ENCODE measurements around the gene PRDM7. TPM values are rescaled to one million over a fixed set of nuclear protein-coding genes. Genes with fewer than 3 reads are reported as not detected.

The PRDM7 gene
- total RNA-seq, 1 donor = not detected

DNA sequence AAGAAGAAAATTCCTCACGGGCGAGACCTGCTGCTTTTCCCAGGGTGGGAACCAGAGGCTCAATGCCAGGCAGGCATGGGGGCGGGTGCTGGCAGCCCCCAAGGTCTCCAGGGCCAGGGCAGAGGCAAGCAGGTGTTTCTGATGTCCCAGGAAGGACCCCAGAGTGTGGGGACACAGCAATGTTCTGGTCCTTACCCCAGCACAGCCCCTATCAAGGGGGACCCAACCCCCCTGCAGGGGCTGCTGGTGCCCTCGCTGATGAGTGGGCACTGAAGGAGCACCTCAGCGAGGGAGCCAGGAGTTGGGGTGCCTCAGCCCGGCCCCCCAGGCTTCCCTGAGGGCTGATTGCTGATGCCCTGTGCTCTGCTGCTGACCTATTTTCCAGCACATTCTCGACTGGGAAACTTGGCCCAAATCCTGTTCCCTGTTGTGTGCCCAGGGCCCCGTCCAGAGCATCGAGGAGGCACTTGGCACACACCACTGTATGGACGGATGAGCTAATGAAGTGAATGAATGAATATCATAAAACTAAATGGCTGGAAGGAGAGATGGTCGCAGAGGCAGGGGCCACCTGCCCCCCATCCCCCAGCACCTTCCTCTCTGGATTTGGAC, 60.7 kb downstream of the PRDM7 start:
- TF ChIP-seq, protein P1, sequence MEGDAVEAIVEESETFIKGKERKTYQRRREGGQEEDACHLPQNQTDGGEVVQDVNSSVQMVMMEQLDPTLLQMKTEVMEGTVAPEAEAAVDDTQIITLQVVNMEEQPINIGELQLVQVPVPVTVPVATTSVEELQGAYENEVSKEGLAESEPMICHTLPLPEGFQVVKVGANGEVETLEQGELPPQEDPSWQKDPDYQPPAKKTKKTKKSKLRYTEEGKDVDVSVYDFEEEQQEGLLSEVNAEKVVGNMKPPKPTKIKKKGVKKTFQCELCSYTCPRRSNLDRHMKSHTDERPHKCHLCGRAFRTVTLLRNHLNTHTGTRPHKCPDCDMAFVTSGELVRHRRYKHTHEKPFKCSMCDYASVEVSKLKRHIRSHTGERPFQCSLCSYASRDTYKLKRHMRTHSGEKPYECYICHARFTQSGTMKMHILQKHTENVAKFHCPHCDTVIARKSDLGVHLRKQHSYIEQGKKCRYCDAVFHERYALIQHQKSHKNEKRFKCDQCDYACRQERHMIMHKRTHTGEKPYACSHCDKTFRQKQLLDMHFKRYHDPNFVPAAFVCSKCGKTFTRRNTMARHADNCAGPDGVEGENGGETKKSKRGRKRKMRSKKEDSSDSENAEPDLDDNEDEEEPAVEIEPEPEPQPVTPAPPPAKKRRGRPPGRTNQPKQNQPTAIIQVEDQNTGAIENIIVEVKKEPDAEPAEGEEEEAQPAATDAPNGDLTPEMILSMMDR (IDR thresholded peaks at IDR 0.05; ENCODE audit: extremely low read depth, low read depth, low read length) = no peak
- Histone ChIP-seq H3K36me3 (ENCODE audit: insufficient read depth, low read length) (no peaks in the 10 kb centered on the region), H3K4me3 (ENCODE audit: insufficient read depth, low read length) (no peak overlapping the region), H3K27me3 (ENCODE audit: insufficient read depth, low read length) (peaks cover 4% of the 10 kb centered on the region), H3K27ac (ENCODE audit: low read depth, low read length) (no peak overlapping the region), H3K79me2 (ENCODE audit: insufficient read depth, low read length) (no peaks in the 10 kb centered on the region), H3K9me3 (ENCODE audit: low read depth, low read length) (no peaks in the 10 kb centered on the region), H3K4me2 (ENCODE audit: insufficient read depth, low read length) (no peak overlapping the region), H4K20me1 (ENCODE audit: insufficient read depth, low read length) (no peaks in the 10 kb centered on the region), H2AFZ (ENCODE audit: low read length) (no peak overlapping the region), H3K4me1 (ENCODE audit: insufficient read depth, low read length) (peaks cover 16% of the 10 kb centered on the region)
- peak; percentile 39 for DNase-seq (ENCODE audit: insufficient read length, low spot score, missing footprints)

DNA sequence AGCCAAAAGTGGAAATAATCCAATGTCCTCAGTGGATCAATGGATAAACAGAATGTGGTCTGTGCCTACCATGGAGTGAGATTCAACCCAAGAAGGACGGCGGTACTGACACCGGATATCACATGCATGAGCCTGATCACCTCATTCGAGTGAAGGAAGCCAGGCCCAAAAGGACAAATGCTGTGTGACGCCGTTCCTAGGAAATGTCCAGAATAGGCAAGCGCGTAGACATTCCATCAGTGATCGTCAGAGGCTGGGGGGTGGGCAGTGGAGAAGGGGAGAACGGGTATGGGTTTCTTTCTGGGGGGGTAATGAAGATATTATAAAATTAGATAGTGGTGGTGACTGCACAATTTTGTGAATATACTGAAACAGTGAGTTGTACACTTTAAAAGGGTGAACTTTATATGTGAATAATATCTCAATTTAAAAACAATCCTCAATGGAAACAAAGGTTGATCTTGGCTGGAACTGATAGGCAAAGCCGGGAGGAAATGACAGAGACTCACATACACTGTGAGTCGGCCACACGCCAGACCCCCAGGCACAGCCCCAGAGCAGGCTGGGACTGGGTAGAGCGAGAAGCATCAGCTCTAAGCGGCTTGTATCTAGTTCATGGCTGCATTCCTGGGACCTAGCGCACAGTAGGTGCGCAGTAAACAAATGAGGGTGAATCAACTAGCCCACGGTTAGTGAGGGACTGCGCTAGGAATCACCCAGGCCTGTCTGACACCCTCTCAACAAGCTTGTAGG, 61.4 kb downstream of the PRDM7 start:
- Histone ChIP-seq H3K9me3 (ENCODE audit: low read depth, low read length) (no peaks in the 10 kb centered on the region), H3K27me3 (ENCODE audit: insufficient read depth, low read length) (peaks cover 4% of the 10 kb centered on the region), H3K79me2 (ENCODE audit: insufficient read depth, low read length) (no peaks in the 10 kb centered on the region), H3K4me2 (ENCODE audit: insufficient read depth, low read length) (no peak overlapping the region), H3K4me1 (ENCODE audit: insufficient read depth, low read length) (peaks cover 10% of the 10 kb centered on the region), H3K27ac (ENCODE audit: low read depth, low read length) (no peak overlapping the region), H2AFZ (ENCODE audit: low read length) (no peak overlapping the region), H3K4me3 (ENCODE audit: insufficient read depth, low read length) (no peak overlapping the region), H4K20me1 (ENCODE audit: insufficient read depth, low read length) (no peaks in the 10 kb centered on the region), H3K36me3 (ENCODE audit: insufficient read depth, low read length) (no peaks in the 10 kb centered on the region)
- TF ChIP-seq, protein P1 (IDR thresholded peaks at IDR 0.05; ENCODE audit: extremely low read depth, low read depth, low read length) = no peak
- DNase-seq (ENCODE audit: insufficient read length, low spot score, missing footprints) = peak; percentile 65

DNA sequence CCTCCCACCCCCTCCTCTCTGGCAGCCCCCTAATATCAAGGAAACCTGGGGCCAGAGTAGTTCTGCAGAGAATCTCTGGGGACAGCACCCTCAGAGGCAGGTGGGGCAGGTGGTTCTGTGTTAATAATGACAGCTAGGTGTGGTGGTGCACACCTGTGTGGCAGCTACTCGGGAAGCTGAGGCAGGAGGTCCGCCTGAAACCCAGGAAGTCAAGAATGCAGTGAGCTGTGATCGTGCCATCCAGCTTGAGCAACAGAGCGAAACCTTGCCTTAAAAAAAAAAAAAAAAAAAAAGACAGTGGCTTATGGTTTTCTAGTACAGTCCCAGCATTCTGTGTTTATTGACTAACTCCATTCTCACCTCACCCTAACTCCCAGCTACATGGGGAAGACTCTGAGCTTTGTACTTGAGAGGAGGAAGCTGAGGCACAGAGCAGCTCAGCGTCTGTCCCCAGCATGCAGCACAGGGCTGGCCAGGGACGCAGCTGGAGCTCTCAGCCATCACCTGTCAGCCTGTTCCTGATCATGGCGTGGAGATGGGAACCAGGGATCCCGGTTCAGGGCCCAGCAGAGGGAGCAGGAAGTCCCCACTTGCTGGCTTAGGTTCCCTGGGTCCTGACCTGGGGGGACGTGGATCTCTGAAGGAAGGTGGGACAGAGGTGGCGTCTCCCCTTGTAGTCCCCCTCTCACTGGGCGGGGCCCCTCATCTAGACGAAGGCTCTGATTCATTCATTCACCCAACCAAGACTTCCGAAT, 64.0 kb downstream of the PRDM7 start:
- H3K27ac ChIP-seq (ENCODE audit: low read depth, low read length) = no peak overlapping the region
- H2AFZ ChIP-seq (ENCODE audit: low read length) = no peak overlapping the region
- no peaks in the 10 kb centered on the region for H3K9me3 ChIP-seq (ENCODE audit: low read depth, low read length)
- H3K79me2 ChIP-seq (ENCODE audit: insufficient read depth, low read length) = no peaks in the 10 kb centered on the region
- TF ChIP-seq, protein P1 (IDR thresholded peaks at IDR 0.05; ENCODE audit: extremely low read depth, low read depth, low read length) = no peak
- DNase-seq (ENCODE audit: insufficient read length, low spot score, missing footprints) = peak; percentile 82
- no peak overlapping the region for H3K4me2 ChIP-seq (ENCODE audit: insufficient read depth, low read length)
- H3K4me3 ChIP-seq (ENCODE audit: insufficient read depth, low read length) = no peak overlapping the region
- H3K4me1 ChIP-seq (ENCODE audit: insufficient read depth, low read length) = no peaks in the 10 kb centered on the region
- no peaks in the 10 kb centered on the region for H3K36me3 ChIP-seq (ENCODE audit: insufficient read depth, low read length)
- no peaks in the 10 kb centered on the region for H4K20me1 ChIP-seq (ENCODE audit: insufficient read depth, low read length)
- no peaks in the 10 kb centered on the region for H3K27me3 ChIP-seq (ENCODE audit: insufficient read depth, low read length)
